ENCODE data around the gene APIP. TPM values are rescaled to one million over a fixed set of nuclear protein-coding genes. Genes with fewer than 3 reads are reported as not detected.

The APIP gene
- total RNA-seq, 1 donor from 2014 or later = 19.0 TPM

DNA sequence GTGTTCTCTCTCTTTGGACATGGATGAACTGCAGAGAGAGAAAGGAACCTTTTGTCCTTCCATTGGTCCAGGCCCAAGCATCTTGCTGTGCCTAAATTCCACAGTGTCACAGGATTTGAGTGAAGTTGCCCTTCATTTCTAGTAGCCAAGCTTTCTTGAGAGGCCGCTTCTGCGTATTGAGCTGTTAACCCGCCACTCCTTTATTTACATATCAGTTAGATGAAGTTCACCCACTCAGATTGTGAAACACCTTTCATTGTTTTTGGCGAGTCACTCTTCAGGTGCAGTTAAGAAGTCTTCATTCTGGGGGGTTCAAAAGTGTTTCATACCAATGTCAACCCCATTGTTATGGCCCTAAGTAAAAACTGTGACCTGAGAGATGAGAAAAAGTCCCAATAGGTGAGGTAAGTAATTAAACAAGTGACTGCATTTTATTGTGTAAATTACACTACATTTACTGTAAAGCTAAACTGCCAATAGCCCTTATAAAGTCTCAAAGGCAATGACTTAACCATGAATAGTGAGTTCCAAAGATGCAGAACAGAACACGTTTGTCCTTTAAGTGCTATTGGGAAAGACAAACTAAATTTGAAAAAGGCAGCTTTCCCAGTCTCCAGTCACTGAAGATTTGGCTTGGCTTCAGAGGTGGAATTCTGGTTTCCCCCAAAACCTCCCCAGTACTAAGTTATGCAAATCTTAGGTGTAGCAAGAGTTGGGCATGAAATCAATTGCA lies 61.0 kb downstream of the APIP start:
- DNase-seq (ENCODE audit: low read depth) (peak; percentile 95), FAIRE-seq (peak; percentile 85)
- no peaks in the 10 kb centered on the region for H3K36me3 ChIP-seq (ENCODE audit: control insufficient read depth, insufficient read depth, low read length)
- H3K4me3 ChIP-seq (ENCODE audit: low read depth, low read length) = no peak overlapping the region
- TF ChIP-seq, protein P1, sequence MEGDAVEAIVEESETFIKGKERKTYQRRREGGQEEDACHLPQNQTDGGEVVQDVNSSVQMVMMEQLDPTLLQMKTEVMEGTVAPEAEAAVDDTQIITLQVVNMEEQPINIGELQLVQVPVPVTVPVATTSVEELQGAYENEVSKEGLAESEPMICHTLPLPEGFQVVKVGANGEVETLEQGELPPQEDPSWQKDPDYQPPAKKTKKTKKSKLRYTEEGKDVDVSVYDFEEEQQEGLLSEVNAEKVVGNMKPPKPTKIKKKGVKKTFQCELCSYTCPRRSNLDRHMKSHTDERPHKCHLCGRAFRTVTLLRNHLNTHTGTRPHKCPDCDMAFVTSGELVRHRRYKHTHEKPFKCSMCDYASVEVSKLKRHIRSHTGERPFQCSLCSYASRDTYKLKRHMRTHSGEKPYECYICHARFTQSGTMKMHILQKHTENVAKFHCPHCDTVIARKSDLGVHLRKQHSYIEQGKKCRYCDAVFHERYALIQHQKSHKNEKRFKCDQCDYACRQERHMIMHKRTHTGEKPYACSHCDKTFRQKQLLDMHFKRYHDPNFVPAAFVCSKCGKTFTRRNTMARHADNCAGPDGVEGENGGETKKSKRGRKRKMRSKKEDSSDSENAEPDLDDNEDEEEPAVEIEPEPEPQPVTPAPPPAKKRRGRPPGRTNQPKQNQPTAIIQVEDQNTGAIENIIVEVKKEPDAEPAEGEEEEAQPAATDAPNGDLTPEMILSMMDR (IDR thresholded peaks at IDR 0.05; ENCODE audit: insufficient read depth, low read length, severe bottlenecking) = no peak
- H3K27me3 ChIP-seq (ENCODE audit: control insufficient read depth, insufficient read depth, low read length) = no peaks in the 10 kb centered on the region

DNA sequence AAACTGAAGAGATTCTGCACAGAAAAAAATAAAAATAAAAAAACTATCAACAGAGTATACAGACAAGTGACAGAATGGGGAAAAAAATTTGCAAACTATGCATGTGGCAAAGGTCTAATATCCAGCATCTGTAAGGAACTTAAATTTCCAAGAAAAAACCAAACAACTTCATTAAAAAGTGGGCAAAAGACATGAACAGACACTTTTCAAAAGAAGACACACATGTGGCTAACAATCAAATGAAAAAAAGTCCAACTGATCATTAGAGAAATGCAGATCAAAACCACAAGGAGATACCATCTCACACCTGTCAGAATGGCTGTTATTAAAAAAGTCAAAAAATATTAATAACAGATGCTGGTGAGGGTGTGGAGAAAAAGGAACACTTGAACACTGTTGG lies 64.3 kb downstream of the APIP start:
- DNase-seq (ENCODE audit: low read depth) (no peak), FAIRE-seq (no peak)
- Histone ChIP-seq H3K36me3 (ENCODE audit: control insufficient read depth, insufficient read depth, low read length) (no peaks in the 10 kb centered on the region), H3K4me3 (ENCODE audit: low read depth, low read length) (no peak overlapping the region), H3K27me3 (ENCODE audit: control insufficient read depth, insufficient read depth, low read length) (no peaks in the 10 kb centered on the region)
- TF ChIP-seq, protein P1 (IDR thresholded peaks at IDR 0.05; ENCODE audit: insufficient read depth, low read length, severe bottlenecking) = no peak

DNA sequence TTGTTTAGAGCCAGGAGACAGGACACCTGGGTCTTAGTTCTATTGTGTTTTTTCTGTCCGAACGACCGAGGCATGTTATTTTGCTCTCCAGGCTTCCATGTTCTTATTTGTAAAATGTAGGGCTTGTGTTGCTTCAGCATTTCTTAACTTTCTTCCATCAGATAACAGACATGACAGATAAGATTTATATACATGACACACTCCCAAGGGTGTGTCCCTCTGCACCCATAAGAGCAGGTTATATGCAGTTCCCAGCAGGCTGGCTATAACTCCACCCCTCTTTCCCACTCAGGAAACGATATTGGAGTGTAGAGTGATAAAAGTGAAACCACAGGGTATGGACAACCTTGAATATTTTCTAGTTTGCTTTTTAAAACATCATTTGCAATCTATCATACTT lies 65.8 kb downstream of the APIP start:
- no peak overlapping the region for H3K4me3 ChIP-seq (ENCODE audit: low read depth, low read length)
- H3K36me3 ChIP-seq (ENCODE audit: control insufficient read depth, insufficient read depth, low read length) = no peaks in the 10 kb centered on the region
- DNase-seq (ENCODE audit: low read depth) (peak; percentile 29), FAIRE-seq (no peak)
- no peaks in the 10 kb centered on the region for H3K27me3 ChIP-seq (ENCODE audit: control insufficient read depth, insufficient read depth, low read length)
- TF ChIP-seq, protein P1 (IDR thresholded peaks at IDR 0.05; ENCODE audit: insufficient read depth, low read length, severe bottlenecking) = no peak

DNA sequence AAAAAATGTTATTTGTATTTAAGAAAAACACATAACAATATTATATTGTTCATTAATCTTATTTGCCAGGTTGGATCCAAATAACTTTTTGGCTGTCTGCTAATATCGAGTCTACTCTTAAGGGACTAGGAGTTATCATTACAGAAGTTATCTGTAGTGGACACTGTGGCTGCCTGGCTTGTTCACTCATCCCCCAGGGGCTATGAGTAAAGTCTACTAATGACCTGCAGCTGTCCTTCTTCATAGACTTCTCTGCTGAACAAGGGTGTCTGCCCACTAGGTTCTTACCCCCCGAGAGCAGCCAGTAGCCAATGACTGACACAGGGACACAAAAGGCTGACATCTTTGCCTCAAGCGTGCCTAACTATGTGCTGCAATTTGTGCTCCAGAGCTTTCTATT lies 69.7 kb downstream of the APIP start:
- no peaks in the 10 kb centered on the region for H3K27me3 ChIP-seq (ENCODE audit: control insufficient read depth, insufficient read depth, low read length)
- no peaks in the 10 kb centered on the region for H3K36me3 ChIP-seq (ENCODE audit: control insufficient read depth, insufficient read depth, low read length)
- no peak for DNase-seq (ENCODE audit: low read depth)
- FAIRE-seq = no peak
- TF ChIP-seq, protein P1 (IDR thresholded peaks at IDR 0.05; ENCODE audit: insufficient read depth, low read length, severe bottlenecking) = no peak
- no peak overlapping the region for H3K4me3 ChIP-seq (ENCODE audit: low read depth, low read length)

- TF ChIP-seq, protein P1 (IDR thresholded peaks at IDR 0.05; ENCODE audit: insufficient read depth, low read length, severe bottlenecking) = no peak
- FAIRE-seq = no peak
- no peak overlapping the region for H3K4me3 ChIP-seq (ENCODE audit: low read depth, low read length)
These were observed 71.6 kb downstream of the APIP start for GRCh38 chr11:34844463-34845112.

More at GRCh38 chr11:34844463-34845112, 71.6 kb downstream of the APIP start:
- no peaks in the 10 kb centered on the region for H3K27me3 ChIP-seq (ENCODE audit: control insufficient read depth, insufficient read depth, low read length)
- H3K36me3 ChIP-seq (ENCODE audit: control insufficient read depth, insufficient read depth, low read length) = no peaks in the 10 kb centered on the region
- no peak for DNase-seq (ENCODE audit: low read depth)

All from bronchial epithelial cell (primary cell).